ENCODE results near the gene DNHD1.
"Not testable (repeated sequence)": the region's sequence is repeated elsewhere in the genome, so short reads cannot be mapped to it uniquely, and the experiment has no call there.

The DNHD1 gene

GRCh38 chr11:6505577-6506240, 8.6 kb downstream of the DNHD1 start:
- Histone ChIP-seq H3K9me3 (ENCODE audit: control insufficient read depth, low read length) (no peaks in the 10 kb centered on the region), H3K36me3 (ENCODE audit: control insufficient read depth, insufficient read depth, low read length, severe bottlenecking) (peaks cover 18% of the 10 kb centered on the region), H3K4me1 (ENCODE audit: control insufficient read depth, insufficient read depth, low read length) (peaks cover 16% of the 10 kb centered on the region), H3K9ac (ENCODE audit: low read length) (peak overlapping the region; percentile 21), H3K27me3 (replicated peaks; ENCODE audit: control insufficient read depth, insufficient read depth, low read length) (no peaks in the 10 kb centered on the region), H3K4me3 (ENCODE audit: low read length) (no peak overlapping the region)
- peak; percentile 63 for DNase-seq (ENCODE audit: low read depth)

GRCh38 chr11:6516865-6517264, 19.8 kb downstream of the DNHD1 start:
- Histone ChIP-seq H3K9ac (ENCODE audit: low read length) (no peak overlapping the region), H3K4me1 (ENCODE audit: control insufficient read depth, insufficient read depth, low read length) (no peaks in the 10 kb centered on the region), H3K4me3 (ENCODE audit: low read length) (no peak overlapping the region), H3K27me3 (replicated peaks; ENCODE audit: control insufficient read depth, insufficient read depth, low read length) (no peaks in the 10 kb centered on the region), H3K9me3 (ENCODE audit: control insufficient read depth, low read length) (no peaks in the 10 kb centered on the region), H3K36me3 (ENCODE audit: control insufficient read depth, insufficient read depth, low read length, severe bottlenecking) (peaks cover 59% of the 10 kb centered on the region)
- no peak for DNase-seq (ENCODE audit: low read depth)

GRCh38 chr11:6520265-6520664, 23.2 kb downstream of the DNHD1 start:
- Histone ChIP-seq H3K9ac (ENCODE audit: low read length) (no peak overlapping the region), H3K4me1 (ENCODE audit: control insufficient read depth, insufficient read depth, low read length) (no peaks in the 10 kb centered on the region), H3K9me3 (ENCODE audit: control insufficient read depth, low read length) (no peaks in the 10 kb centered on the region), H3K4me3 (ENCODE audit: low read length) (no peak overlapping the region), H3K27me3 (replicated peaks; ENCODE audit: control insufficient read depth, insufficient read depth, low read length) (no peaks in the 10 kb centered on the region), H3K36me3 (ENCODE audit: control insufficient read depth, insufficient read depth, low read length, severe bottlenecking) (peaks cover 42% of the 10 kb centered on the region)
- DNase-seq (ENCODE audit: low read depth): no peak

GRCh38 chr11:6521946-6522345, 24.9 kb downstream of the DNHD1 start:
- peaks cover 35% of the 10 kb centered on the region for H3K36me3 ChIP-seq (ENCODE audit: control insufficient read depth, insufficient read depth, low read length, severe bottlenecking)
- not testable (repeated sequence) for H3K9me3 ChIP-seq (ENCODE audit: control insufficient read depth, low read length); H3K9ac ChIP-seq (ENCODE audit: low read length); H3K27me3 ChIP-seq (replicated peaks; ENCODE audit: control insufficient read depth, insufficient read depth, low read length); H3K4me3 ChIP-seq (ENCODE audit: low read length); H3K4me1 ChIP-seq (ENCODE audit: control insufficient read depth, insufficient read depth, low read length); DNase-seq (ENCODE audit: low read depth)

GRCh38 chr11:6523253-6523652, 26.2 kb downstream of the DNHD1 start:
- DNase-seq (ENCODE audit: low read depth): peak; percentile 51

GRCh38 chr11:6526411-6527135, 29.5 kb downstream of the DNHD1 start:
- DNase-seq (ENCODE audit: low read depth): no peak
- Histone ChIP-seq H3K9me3 (ENCODE audit: control insufficient read depth, low read length) (no peaks in the 10 kb centered on the region), H3K4me3 (ENCODE audit: low read length) (no peak overlapping the region), H3K9ac (ENCODE audit: low read length) (no peak overlapping the region), H3K4me1 (ENCODE audit: control insufficient read depth, insufficient read depth, low read length) (peaks cover 21% of the 10 kb centered on the region), H3K27me3 (replicated peaks; ENCODE audit: control insufficient read depth, insufficient read depth, low read length) (no peaks in the 10 kb centered on the region), H3K36me3 (ENCODE audit: control insufficient read depth, insufficient read depth, low read length, severe bottlenecking) (peaks cover 9% of the 10 kb centered on the region)

More at GRCh38 chr11:6523253-6523652, 26.2 kb downstream of the DNHD1 start:
- Histone ChIP-seq H3K4me3 (ENCODE audit: low read length) (no peak overlapping the region), H3K4me1 (ENCODE audit: control insufficient read depth, insufficient read depth, low read length) (no peaks in the 10 kb centered on the region), H3K9ac (ENCODE audit: low read length) (no peak overlapping the region), H3K9me3 (ENCODE audit: control insufficient read depth, low read length) (no peaks in the 10 kb centered on the region), H3K27me3 (replicated peaks; ENCODE audit: control insufficient read depth, insufficient read depth, low read length) (no peaks in the 10 kb centered on the region), H3K36me3 (ENCODE audit: control insufficient read depth, insufficient read depth, low read length, severe bottlenecking) (peaks cover 28% of the 10 kb centered on the region)

- no peaks in the 10 kb centered on the region for H3K9me3 ChIP-seq (ENCODE audit: control insufficient read depth, low read length)
- no peak overlapping the region for H3K9ac ChIP-seq (ENCODE audit: low read length)
- H3K27me3 ChIP-seq (replicated peaks; ENCODE audit: control insufficient read depth, insufficient read depth, low read length): no peaks in the 10 kb centered on the region
- DNase-seq (ENCODE audit: low read depth): no peak
- H3K36me3 ChIP-seq (ENCODE audit: control insufficient read depth, insufficient read depth, low read length, severe bottlenecking): peaks cover 15% of the 10 kb centered on the region
- no peak overlapping the region for H3K4me3 ChIP-seq (ENCODE audit: low read length)
- H3K4me1 ChIP-seq (ENCODE audit: control insufficient read depth, insufficient read depth, low read length): peaks cover 21% of the 10 kb centered on the region
Measured at GRCh38 chr11:6529266-6529665, 32.2 kb downstream of the DNHD1 start.

GRCh38 chr11:6530848-6531247, 33.8 kb downstream of the DNHD1 start:
- H3K9me3 ChIP-seq (ENCODE audit: control insufficient read depth, low read length): no peaks in the 10 kb centered on the region
- no peak overlapping the region for H3K4me3 ChIP-seq (ENCODE audit: low read length)
- H3K4me1 ChIP-seq (ENCODE audit: control insufficient read depth, insufficient read depth, low read length): peaks cover 21% of the 10 kb centered on the region
- H3K36me3 ChIP-seq (ENCODE audit: control insufficient read depth, insufficient read depth, low read length, severe bottlenecking): peaks cover 19% of the 10 kb centered on the region
- peak overlapping the region; percentile 21 for H3K9ac ChIP-seq (ENCODE audit: low read length)
- no peaks in the 10 kb centered on the region for H3K27me3 ChIP-seq (replicated peaks; ENCODE audit: control insufficient read depth, insufficient read depth, low read length)
- DNase-seq (ENCODE audit: low read depth): no peak

GRCh38 chr11:6531267-6531752, 34.2 kb downstream of the DNHD1 start:
- Histone ChIP-seq H3K9ac (ENCODE audit: low read length) (no peak overlapping the region), H3K4me3 (ENCODE audit: low read length) (no peak overlapping the region), H3K9me3 (ENCODE audit: control insufficient read depth, low read length) (no peaks in the 10 kb centered on the region), H3K36me3 (ENCODE audit: control insufficient read depth, insufficient read depth, low read length, severe bottlenecking) (peaks cover 19% of the 10 kb centered on the region), H3K4me1 (ENCODE audit: control insufficient read depth, insufficient read depth, low read length) (peaks cover 21% of the 10 kb centered on the region), H3K27me3 (replicated peaks; ENCODE audit: control insufficient read depth, insufficient read depth, low read length) (no peaks in the 10 kb centered on the region)
- peak; percentile 75 for DNase-seq (ENCODE audit: low read depth)

GRCh38 chr11:6538456-6538855, 41.4 kb downstream of the DNHD1 start:
- Histone ChIP-seq H3K36me3 (ENCODE audit: control insufficient read depth, insufficient read depth, low read length, severe bottlenecking) (peaks cover 11% of the 10 kb centered on the region), H3K4me3 (ENCODE audit: low read length) (no peak overlapping the region), H3K9ac (ENCODE audit: low read length) (no peak overlapping the region), H3K4me1 (ENCODE audit: control insufficient read depth, insufficient read depth, low read length) (no peaks in the 10 kb centered on the region), H3K9me3 (ENCODE audit: control insufficient read depth, low read length) (no peaks in the 10 kb centered on the region), H3K27me3 (replicated peaks; ENCODE audit: control insufficient read depth, insufficient read depth, low read length) (no peaks in the 10 kb centered on the region)
- DNase-seq (ENCODE audit: low read depth): no peak

- Histone ChIP-seq H3K9ac (ENCODE audit: low read length) (no peak overlapping the region), H3K4me3 (ENCODE audit: low read length) (no peak overlapping the region), H3K9me3 (ENCODE audit: control insufficient read depth, low read length) (no peaks in the 10 kb centered on the region), H3K4me1 (ENCODE audit: control insufficient read depth, insufficient read depth, low read length) (no peaks in the 10 kb centered on the region), H3K27me3 (replicated peaks; ENCODE audit: control insufficient read depth, insufficient read depth, low read length) (no peaks in the 10 kb centered on the region), H3K36me3 (ENCODE audit: control insufficient read depth, insufficient read depth, low read length, severe bottlenecking) (peaks cover 7% of the 10 kb centered on the region)
- DNase-seq (ENCODE audit: low read depth): no peak
Measured at GRCh38 chr11:6538945-6539344, 41.9 kb downstream of the DNHD1 start.
